PC-3 (cell line): Measurements from ENCODE around the gene BCAN.

Source experiments
- CTCF ChIP-seq: fragments of 300-600 bp; sonication (generic); conservative IDR thresholded peaks from 2 replicates; pipeline ENCODE4 v1.5.1; 2017; ENCODE audit warnings: antibody characterized with exemption, low read depth, mild to moderate bottlenecking, low read length
- EZH2 ChIP-seq: fragments of 300-600 bp; sonication (generic); IDR thresholded peaks from one replicate; pipeline ENCODE4 v1.6.1; 2017; ENCODE audit warnings: antibody characterized with exemption, mild to moderate bottlenecking, low read length; ENCODE audit not compliant: unreplicated experiment
- EZH2phosphoT487 ChIP-seq: fragments of 300-600 bp; sonication (generic); IDR thresholded peaks from 2 replicates; pipeline ENCODE4 v1.6.1; 2018; ENCODE audit warnings: mild to moderate bottlenecking, antibody characterized with exemption, low read length, borderline replicate concordance

GRCh38 chr1:156698995-156699394, 57.1 kb downstream of the BCAN start:
- no peak for TF ChIP-seq CTCF
- no peak for TF ChIP-seq EZH2
- TF ChIP-seq EZH2phosphoT487, result no peak
